ENCODE results near the gene PRM1. TPM values are rescaled to one million over a fixed set of nuclear protein-coding genes. Genes with fewer than 3 reads are reported as not detected.

PRM1 gene
- total and polyA plus RNA-seq, 2 of the 13 experiments (the other 11 are each of a cell fraction or from before 2014, with no cell fraction given) = not detected

- TF ChIP-seq FOXP4 (CRISPR knock-in tag; IDR thresholded peaks at IDR 0.05) (peak; percentile 57), AHR (CRISPR knock-in tag; IDR thresholded peaks at IDR 0.05) (peak; percentile 42; the same call in 1 of the 2 replicates), GPN1 (CRISPR knock-in tag; IDR thresholded peaks at IDR 0.05; ENCODE audit: borderline replicate concordance) (no peak), TAF15 (IDR thresholded peaks at IDR 0.05; ENCODE audit: low read depth, low read length, poor library complexity, severe bottlenecking) (no peak), SAP130 (CRISPR knock-in tag; IDR thresholded peaks at IDR 0.05; ENCODE audit: low read depth) (0 out of 2 replicates have a peak, but pooled peaks have one; percentile 26), ZNF614 (CRISPR knock-in tag; IDR thresholded peaks at IDR 0.05; ENCODE audit: borderline replicate concordance) (no peak; the same call in 1 of the 2 replicates), PRMT3 (CRISPR knock-in tag; IDR thresholded peaks at IDR 0.05; ENCODE audit: borderline replicate concordance, low read depth) (no peak), SNAI1 (CRISPR knock-in tag; IDR thresholded peaks at IDR 0.05; ENCODE audit: borderline replicate concordance) (no peak), SMAD3 (CRISPR knock-in tag; IDR thresholded peaks at IDR 0.05) (no peak), ZFP1 (CRISPR knock-in tag; IDR thresholded peaks at IDR 0.05) (no peak), ZNF670 (CRISPR knock-in tag; IDR thresholded peaks at IDR 0.05; ENCODE audit: borderline replicate concordance) (no peak), SOX6 (IDR thresholded peaks at IDR 0.05) (no peak), SOX6 (CRISPR knock-in tag; IDR thresholded peaks at IDR 0.05) (no peak), CCAR2 (optimal IDR thresholded peaks at IDR 0.05; ENCODE audit: low read depth, low read length) (no peak), NR2F1 (CRISPR knock-in tag; IDR thresholded peaks at IDR 0.05) (no peak), ZUFSP (CRISPR knock-in tag; IDR thresholded peaks at IDR 0.05; ENCODE audit: borderline replicate concordance) (no peak), PRPF4 (IDR thresholded peaks at IDR 0.05; ENCODE audit: low read depth, low read length, poor library complexity, severe bottlenecking) (no peak), ZIK1 (CRISPR knock-in tag; IDR thresholded peaks at IDR 0.05; ENCODE audit: borderline replicate concordance, low read depth) (no peak), ZNF639 (CRISPR knock-in tag; conservative IDR thresholded peaks at IDR 0.05) (no peak), E2F1 (CRISPR knock-in tag; IDR thresholded peaks at IDR 0.05) (no peak), ZNF557 (CRISPR knock-in tag; IDR thresholded peaks at IDR 0.05) (no peak)
- TF ChIP-seq, protein P1, sequence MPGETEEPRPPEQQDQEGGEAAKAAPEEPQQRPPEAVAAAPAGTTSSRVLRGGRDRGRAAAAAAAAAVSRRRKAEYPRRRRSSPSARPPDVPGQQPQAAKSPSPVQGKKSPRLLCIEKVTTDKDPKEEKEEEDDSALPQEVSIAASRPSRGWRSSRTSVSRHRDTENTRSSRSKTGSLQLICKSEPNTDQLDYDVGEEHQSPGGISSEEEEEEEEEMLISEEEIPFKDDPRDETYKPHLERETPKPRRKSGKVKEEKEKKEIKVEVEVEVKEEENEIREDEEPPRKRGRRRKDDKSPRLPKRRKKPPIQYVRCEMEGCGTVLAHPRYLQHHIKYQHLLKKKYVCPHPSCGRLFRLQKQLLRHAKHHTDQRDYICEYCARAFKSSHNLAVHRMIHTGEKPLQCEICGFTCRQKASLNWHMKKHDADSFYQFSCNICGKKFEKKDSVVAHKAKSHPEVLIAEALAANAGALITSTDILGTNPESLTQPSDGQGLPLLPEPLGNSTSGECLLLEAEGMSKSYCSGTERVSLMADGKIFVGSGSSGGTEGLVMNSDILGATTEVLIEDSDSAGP (CRISPR knock-in tag; IDR thresholded peaks at IDR 0.05; ENCODE audit: borderline replicate concordance) = no peak
Measured at GRCh38 chr16:11299865-11300559, 18.9 kb upstream of the PRM1 start (continued).
